Tibial nerve (tissue), 4 donors: ENCODE results near the gene LATS2.

ENCODE experiments used
- EP300 ChIP-seq, 2 donors: sonication (generic); formaldehyde crosslinking; IDR thresholded peaks; one replicate each; pipeline ENCODE4 v1.6.1; 2017; ENCODE audit warnings: antibody characterized with exemption in 2 of 2, mild to moderate bottlenecking in 1 of 2
- POLR2A ChIP-seq, 2 donors: fragments of 450-650 bp; IDR thresholded peaks; one replicate each; pipeline ENCODE4 v1.6.1; 2017; ENCODE audit warnings: antibody characterized with exemption in 2 of 2, mild to moderate bottlenecking in 2 of 2, moderate library complexity in 2 of 2
- TF ChIP-seq, protein P1 (sequence below), 5 experiments: fragments of 200-600 bp in 3 of 5; fragments of 450-650 bp in 2 of 5; sonication (generic) in 3 of 5; IDR thresholded peaks; one replicate each; pipeline ENCODE4 v1.5.1; 2016 to 2019; ENCODE audit warnings: antibody characterized with exemption in 5 of 5, mild to moderate bottlenecking in 3 of 5, moderate library complexity in 2 of 5

DNA sequence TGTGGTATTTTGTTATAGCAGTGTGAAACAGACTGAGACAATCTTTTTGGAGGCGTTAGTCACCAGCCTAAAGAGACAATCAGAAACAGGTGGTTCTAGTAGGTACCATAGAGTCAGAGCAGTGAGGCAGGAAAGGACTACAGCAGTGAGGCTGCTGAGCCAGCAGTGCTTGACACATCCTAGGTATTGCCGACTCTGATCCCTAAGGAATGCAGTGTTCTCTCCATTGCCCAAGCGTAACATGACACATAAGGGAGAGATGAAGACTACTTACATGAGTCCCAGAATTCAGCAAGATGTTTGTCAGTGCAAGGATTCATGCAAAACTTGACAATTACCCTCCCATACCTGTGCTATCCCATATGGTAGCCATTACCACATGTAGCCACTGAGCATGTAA is 96.5 kb downstream of the LATS2 start:
- TF ChIP-seq, protein P1, sequence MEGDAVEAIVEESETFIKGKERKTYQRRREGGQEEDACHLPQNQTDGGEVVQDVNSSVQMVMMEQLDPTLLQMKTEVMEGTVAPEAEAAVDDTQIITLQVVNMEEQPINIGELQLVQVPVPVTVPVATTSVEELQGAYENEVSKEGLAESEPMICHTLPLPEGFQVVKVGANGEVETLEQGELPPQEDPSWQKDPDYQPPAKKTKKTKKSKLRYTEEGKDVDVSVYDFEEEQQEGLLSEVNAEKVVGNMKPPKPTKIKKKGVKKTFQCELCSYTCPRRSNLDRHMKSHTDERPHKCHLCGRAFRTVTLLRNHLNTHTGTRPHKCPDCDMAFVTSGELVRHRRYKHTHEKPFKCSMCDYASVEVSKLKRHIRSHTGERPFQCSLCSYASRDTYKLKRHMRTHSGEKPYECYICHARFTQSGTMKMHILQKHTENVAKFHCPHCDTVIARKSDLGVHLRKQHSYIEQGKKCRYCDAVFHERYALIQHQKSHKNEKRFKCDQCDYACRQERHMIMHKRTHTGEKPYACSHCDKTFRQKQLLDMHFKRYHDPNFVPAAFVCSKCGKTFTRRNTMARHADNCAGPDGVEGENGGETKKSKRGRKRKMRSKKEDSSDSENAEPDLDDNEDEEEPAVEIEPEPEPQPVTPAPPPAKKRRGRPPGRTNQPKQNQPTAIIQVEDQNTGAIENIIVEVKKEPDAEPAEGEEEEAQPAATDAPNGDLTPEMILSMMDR (IDR thresholded peaks at IDR 0.05) = no peak
- TF ChIP-seq POLR2A (IDR thresholded peaks at IDR 0.05) (no peak), EP300 (IDR thresholded peaks at IDR 0.05) (no peak)
